HG03066 (cell line): ENCODE measurements around the gene UPF2.
"Not testable (repeated sequence)": the region's sequence is repeated elsewhere in the genome, so short reads cannot be mapped to it uniquely, and the experiment has no call there.

Experiments used
- ATAC-seq: cut with Tn5 transposase; IDR thresholded peaks from one replicate; pipeline ENCODE4 v1.9.1; 2021; ENCODE audit warnings: low read depth; ENCODE audit not compliant: unreplicated experiment

UPF2 gene, protein sequence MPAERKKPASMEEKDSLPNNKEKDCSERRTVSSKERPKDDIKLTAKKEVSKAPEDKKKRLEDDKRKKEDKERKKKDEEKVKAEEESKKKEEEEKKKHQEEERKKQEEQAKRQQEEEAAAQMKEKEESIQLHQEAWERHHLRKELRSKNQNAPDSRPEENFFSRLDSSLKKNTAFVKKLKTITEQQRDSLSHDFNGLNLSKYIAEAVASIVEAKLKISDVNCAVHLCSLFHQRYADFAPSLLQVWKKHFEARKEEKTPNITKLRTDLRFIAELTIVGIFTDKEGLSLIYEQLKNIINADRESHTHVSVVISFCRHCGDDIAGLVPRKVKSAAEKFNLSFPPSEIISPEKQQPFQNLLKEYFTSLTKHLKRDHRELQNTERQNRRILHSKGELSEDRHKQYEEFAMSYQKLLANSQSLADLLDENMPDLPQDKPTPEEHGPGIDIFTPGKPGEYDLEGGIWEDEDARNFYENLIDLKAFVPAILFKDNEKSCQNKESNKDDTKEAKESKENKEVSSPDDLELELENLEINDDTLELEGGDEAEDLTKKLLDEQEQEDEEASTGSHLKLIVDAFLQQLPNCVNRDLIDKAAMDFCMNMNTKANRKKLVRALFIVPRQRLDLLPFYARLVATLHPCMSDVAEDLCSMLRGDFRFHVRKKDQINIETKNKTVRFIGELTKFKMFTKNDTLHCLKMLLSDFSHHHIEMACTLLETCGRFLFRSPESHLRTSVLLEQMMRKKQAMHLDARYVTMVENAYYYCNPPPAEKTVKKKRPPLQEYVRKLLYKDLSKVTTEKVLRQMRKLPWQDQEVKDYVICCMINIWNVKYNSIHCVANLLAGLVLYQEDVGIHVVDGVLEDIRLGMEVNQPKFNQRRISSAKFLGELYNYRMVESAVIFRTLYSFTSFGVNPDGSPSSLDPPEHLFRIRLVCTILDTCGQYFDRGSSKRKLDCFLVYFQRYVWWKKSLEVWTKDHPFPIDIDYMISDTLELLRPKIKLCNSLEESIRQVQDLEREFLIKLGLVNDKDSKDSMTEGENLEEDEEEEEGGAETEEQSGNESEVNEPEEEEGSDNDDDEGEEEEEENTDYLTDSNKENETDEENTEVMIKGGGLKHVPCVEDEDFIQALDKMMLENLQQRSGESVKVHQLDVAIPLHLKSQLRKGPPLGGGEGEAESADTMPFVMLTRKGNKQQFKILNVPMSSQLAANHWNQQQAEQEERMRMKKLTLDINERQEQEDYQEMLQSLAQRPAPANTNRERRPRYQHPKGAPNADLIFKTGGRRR

DNA sequence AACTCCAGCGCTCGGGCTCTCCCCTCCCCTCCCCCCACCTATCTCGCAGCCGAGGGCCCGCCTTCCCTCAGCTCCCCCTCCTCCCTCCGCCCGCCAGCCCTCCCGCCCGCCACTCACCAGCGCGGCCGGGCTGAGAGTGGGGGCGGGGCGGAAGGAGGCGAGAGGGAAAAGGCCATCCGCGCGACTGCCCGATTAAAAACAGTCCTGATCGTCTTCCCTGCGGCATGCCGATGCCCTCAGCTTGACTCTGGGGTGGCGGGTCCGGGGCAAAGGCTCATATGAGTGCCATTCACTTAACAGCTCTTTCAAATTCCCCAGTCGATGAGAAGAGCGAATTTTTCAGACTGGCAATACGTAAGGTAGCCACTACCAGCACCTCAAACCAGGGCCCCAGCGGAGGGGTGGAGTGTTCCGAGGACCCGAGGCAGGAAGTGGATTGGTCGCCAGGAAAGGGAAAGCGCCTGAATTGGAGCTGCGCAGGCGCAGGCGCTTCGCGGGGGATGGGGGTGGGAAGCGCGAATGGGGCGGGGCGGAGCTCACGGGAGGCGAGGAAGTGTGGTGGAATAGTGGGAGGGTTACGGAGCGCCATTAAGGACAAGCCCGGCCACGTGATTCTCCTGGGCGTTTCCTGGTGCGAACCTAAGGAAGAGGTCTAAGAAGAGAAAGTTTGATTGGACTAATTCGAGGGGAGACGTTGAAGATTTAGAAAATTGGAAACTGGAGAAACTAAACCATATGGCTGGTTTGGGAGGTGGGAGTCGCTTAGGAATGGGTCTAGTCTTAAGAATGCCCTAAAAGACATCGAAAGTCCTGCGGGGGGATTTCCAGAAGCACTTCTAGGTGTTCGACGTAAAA, at the start of gene UPF2:
TSS of gene UPF2 (minus strand) at position 13 of the 855 bp plus-strand sequence. CDS start 7,386 bp downstream, outside the sequence.
- peak; percentile 49 for ATAC-seq

DNA sequence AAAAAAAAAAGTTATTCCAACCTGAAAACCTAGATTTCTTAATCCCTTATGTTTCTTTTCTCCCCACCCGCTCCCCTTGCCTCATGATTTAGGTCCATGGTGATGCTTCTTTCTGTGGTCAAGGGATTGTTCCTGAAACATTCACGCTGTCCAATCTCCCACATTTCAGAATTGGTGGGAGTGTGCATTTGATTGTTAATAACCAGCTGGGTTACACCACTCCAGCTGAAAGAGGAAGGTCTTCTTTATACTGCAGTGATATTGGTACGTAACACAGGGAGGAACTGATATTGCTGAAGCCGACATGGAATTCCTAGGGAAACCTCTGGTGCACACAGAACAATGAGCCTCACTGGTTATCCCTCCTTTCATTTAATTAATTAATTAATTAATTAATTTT, 48.8 kb upstream of the UPF2 start:
- no peak for ATAC-seq

DNA sequence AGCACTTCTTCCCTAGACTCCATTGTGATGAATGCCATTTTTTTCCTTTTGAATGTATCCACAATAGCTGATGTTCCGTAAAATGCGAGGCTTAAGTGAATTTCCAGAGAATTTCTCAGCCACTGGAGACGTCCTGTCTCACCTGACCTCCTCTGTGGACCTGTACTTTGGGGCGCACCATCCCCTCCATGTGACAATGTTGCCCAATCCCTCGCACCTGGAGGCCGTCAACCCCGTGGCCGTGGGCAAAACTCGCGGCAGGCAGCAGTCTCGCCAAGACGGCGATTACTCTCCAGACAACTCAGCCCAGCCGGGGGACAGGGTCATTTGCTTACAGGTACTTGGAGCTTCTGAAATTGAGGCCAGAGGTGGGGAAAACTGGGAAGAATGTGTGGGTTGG, 46.3 kb upstream of the UPF2 start:
- ATAC-seq = no peak

DNA sequence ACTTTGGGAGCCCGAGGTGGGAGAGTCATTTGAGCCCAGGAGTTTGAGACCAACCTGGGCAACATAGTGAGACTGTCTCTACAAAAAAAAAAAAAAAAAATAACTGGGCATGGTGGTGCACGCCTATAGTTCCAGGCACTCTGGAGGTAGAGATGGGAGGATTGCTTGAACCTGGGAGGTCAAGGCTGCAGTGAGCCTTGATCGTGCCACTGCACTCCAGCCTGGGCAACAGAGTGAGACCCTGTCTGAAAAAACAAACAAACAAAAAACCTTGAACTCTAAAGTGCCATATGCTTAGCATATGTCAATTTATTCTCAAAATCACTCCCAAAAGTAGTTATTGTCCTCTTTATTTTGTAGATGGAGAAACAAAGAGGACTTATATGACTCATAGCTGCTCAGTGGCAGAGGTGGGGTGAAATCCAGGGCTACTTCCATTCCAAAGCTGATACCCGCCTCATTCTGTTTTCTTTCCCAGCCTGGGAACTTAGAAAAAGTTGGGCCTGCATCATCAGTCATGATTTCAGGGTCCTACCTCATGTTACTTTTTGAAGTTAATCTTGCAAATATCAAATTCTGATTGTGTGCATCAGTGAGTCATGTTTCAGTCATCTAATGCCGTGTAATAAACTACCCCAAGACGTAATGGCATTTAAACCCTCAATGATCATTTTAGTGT, 39.4 kb upstream of the UPF2 start:
- no peak for ATAC-seq

- ATAC-seq = no peak
These were observed 38.9 kb upstream of the UPF2 start for GRCh38 chr10:12081470-12081869.

GRCh38 chr10:12077580-12078180, 35.1 kb upstream of the UPF2 start:
- ATAC-seq = no peak

DNA sequence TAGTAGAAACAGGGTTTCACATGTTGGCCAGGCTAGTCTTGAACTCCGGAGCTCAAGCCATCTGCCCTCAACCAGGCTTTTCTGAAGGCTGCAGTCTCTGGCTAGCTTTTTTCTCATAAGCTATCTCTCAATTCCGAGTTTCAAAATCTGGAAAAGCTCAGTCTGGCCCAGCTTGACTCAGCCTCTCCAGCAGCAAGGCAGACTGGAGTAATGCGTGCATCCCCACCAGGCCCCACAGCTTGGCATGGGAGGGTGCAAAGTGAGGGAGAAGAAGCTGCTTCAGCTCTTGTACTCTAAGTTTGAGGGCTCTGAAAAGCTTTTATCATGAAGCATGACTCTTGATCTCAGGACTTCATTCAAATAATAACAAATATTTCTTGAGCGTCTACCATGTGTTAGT, 30.9 kb upstream of the UPF2 start:
- ATAC-seq = no peak

GRCh38 chr10:12071441-12071840, 28.8 kb upstream of the UPF2 start:
- not testable (repeated sequence) for ATAC-seq

- ATAC-seq = peak; percentile 96
These were observed 26.1 kb upstream of the UPF2 start, which contains the start of gene DHTKD1 for GRCh38 chr10:12068449-12069269. TSS of gene DHTKD1 (plus strand) at chr10:12068954. CDS start at chr10:12069034, 80 bp downstream.

DNA sequence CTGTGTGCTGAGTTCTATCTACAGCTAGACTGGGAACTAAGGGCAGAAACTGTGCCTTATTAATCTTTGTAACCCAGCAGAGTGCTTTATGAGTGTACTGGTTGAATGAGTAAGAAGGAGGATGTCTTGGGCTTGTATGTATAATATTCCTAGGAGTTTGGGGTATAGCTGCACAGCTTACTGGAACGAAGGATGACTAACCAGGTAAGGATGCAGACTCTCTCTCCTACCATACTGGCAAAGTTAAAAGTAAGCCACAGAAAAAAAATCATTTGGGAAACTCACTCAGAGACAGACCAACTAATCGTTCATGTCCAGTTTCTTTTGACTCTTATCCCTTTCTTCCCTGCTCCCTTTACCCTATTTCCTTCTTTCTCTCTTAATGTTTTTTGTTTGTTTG, 24.7 kb upstream of the UPF2 start:
- no peak for ATAC-seq

- no peak for ATAC-seq
These were observed 20.8 kb upstream of the UPF2 start for GRCh38 chr10:12063483-12063818.

GRCh38 chr10:12062754-12063482, 20.3 kb upstream of the UPF2 start:
- no peak for ATAC-seq

DNA sequence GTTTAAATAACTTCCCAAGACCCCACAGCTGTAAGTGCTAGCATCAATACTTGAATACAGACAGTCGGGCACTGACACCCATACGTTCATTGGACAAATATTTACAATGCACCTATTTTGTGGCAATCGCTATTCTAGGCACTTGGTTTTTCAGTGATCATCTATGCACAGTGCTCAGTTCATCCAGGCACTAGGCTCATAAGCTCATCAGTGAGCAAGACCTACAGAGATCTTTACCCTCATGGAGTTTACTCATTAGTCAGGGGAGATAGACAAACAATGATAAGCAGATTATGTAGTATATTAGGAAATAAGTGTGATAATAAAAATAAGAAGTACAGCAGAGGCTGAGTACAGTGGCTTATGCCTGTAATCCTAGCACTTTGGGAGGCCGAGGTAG, 18.5 kb upstream of the UPF2 start:
- ATAC-seq = no peak

DNA sequence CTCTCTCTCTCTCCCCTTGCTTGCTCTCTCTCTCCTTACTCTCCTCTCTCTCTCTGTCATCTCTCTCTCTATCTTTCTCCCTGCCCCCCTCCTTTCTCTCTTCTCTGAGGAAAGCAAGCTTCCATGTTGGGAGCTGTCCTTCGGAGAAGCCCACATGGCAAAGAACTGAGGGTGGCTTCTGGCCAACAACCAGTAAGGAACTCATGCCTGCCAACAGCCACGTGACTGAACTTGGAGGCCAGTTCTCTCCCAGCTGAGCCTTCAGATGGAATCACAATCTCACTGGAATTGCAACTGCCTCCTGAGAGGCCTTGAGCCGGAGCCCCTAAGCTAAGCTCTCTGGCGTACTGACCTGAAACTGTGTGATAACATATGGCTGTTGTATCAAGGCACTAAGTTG, 14.1 kb upstream of the UPF2 start:
- ATAC-seq = no peak

- ATAC-seq = no peak
These were observed 13.1 kb upstream of the UPF2 start for GRCh38 chr10:12055732-12056131.

GRCh38 chr10:12051241-12051640, 8.6 kb upstream of the UPF2 start:
- no peak for ATAC-seq

GRCh38 chr10:12050528-12050927, 7.9 kb upstream of the UPF2 start:
- no peak for ATAC-seq
